A549 (cell line): ENCODE data around the gene BABAM2. TPM values are rescaled to one million over a fixed set of nuclear protein-coding genes. Genes with fewer than 3 reads are reported as not detected.

ENCODE experiments used
- ATAC-seq, 2 experiments: fragments of 200-7000 bp in 1 of 2; fragments of >200 bp in 1 of 2; cut with Nextera tagmentation in 1 of 2; cut with Tn5 transposase in 1 of 2; 3 replicates each; pipeline versions ENCODE4 v1.8.0 to v1.9.1; 2018 to 2020; ENCODE audit warnings: mild to moderate bottlenecking in 1 of 2, moderate library complexity in 1 of 2
- CTCF ChIA-PET: fragments of 300-600 bp; sonication (Branson Sonifier 250); formaldehyde crosslinking; extraction: SDS; loops from one replicate; lab custom pipeline; 2021; ENCODE audit warnings: antibody characterized with exemption, inconsistent platforms; lab: Yijun Ruan, JAX
- POLR2A ChIA-PET: fragments of 350-600 bp; formaldehyde crosslinking; extraction: SDS; loops from one replicate; lab custom pipeline; 2021; ENCODE audit warnings: antibody characterized with exemption, inconsistent platforms; lab: Yijun Ruan, JAX
- DNase-seq, 2 experiments: peaks; one replicate each; pipeline versions ENCODE4 v3.0.0 to v3.0.0-alpha.2; 2011 to 2016; ENCODE audit warnings: low read depth in 1 of 2, low spot score in 1 of 2
- FAIRE-seq: peaks from 2 replicates; lab custom pipeline; 2011; peaks lifted over from hg19 to GRCh38; lab: Jason Lieb, UNC
- H3K27ac ChIP-seq, 2 experiments: fragments of >200 bp; sonication (Bioruptor Twin); formaldehyde crosslinking; 3 replicates each; pipeline ENCODE4 v1.5.1; 2016 to 2017
- H3K4me1 ChIP-seq: fragments of >200 bp; sonication (Bioruptor Twin); formaldehyde crosslinking; 3 replicates; pipeline ENCODE4 v1.6.1; 2016
- H3K4me2 ChIP-seq: fragments of >200 bp; sonication (Bioruptor Twin); formaldehyde crosslinking; 3 replicates; pipeline ENCODE4 v1.6.1; 2016
- H3K4me3 ChIP-seq: fragments of >200 bp; sonication (Bioruptor Twin); formaldehyde crosslinking; 3 replicates; pipeline ENCODE4 v1.5.1; 2016
- H3K9me3 ChIP-seq: fragments of >200 bp; sonication (Bioruptor Twin); formaldehyde crosslinking; 3 replicates; pipeline ENCODE4 v1.6.1; 2016
- CHD2 ChIP-seq: fragments of 150-350 bp; IDR thresholded peaks from 2 replicates; pipeline ENCODE4 v1.6.1; 2014; ENCODE audit warnings: low read length; ENCODE audit not compliant: partially characterized antibody
- EHF ChIP-seq: fragments of 250-450 bp; sonication (Bioruptor Pico); IDR thresholded peaks from 2 replicates; pipeline ENCODE4 v1.5.0; 2020; ENCODE audit warnings: mild to moderate bottlenecking
- EHMT2 ChIP-seq: fragments of 200-600 bp; sonication (generic); IDR thresholded peaks from 2 replicates; pipeline ENCODE4 v1.6.1; 2016; ENCODE audit warnings: antibody characterized with exemption, low read depth, mild to moderate bottlenecking, moderate library complexity
- EP300 ChIP-seq, 2 experiments: fragments of >200 bp; sonication (Bioruptor Twin); formaldehyde crosslinking; IDR thresholded peaks; 2 replicates in 1 of 2; 3 replicates in 1 of 2; pipeline ENCODE4 v1.6.1; 2016 to 2017
- FOSB ChIP-seq: fragments of 250-450 bp; sonication (Bioruptor Pico); IDR thresholded peaks from 2 replicates; pipeline ENCODE4 v1.5.0; 2020; ENCODE audit warnings: mild to moderate bottlenecking, moderate library complexity
- FOSL2 ChIP-seq, 2 experiments: fragments of 450-650 bp in 1 of 2; fragments of >200 bp in 1 of 2; sonication (Bioruptor Twin) in 1 of 2; formaldehyde crosslinking; IDR thresholded peaks; 2 replicates each; pipeline versions ENCODE4 v1.5.0 to v1.6.1; 2016 to 2020; ENCODE audit warnings: mild to moderate bottlenecking in 1 of 2, moderate library complexity in 1 of 2
- HDAC2 ChIP-seq: fragments of 200-600 bp; sonication (generic); IDR thresholded peaks from 2 replicates; pipeline ENCODE4 v1.6.1; 2016
- HEYL ChIP-seq: fragments of 250-450 bp; sonication (Bioruptor Pico); IDR thresholded peaks from 2 replicates; pipeline ENCODE4 v1.8.0; 2021; ENCODE audit warnings: mild to moderate bottlenecking, moderate library complexity
- HOXA7 ChIP-seq: fragments of 250-450 bp; sonication (Bioruptor Pico); IDR thresholded peaks from 2 replicates; pipeline ENCODE4 v1.5.0; 2020; ENCODE audit warnings: mild to moderate bottlenecking, moderate library complexity
- HOXB5 ChIP-seq: fragments of 250-450 bp; sonication (Bioruptor Pico); IDR thresholded peaks from 2 replicates; pipeline ENCODE4 v1.5.0; 2020; ENCODE audit warnings: mild to moderate bottlenecking, moderate library complexity
- MAFK ChIP-seq: fragments of 450-650 bp; IDR thresholded peaks from 2 replicates; pipeline ENCODE4 v1.6.1; 2014; ENCODE audit not compliant: partially characterized antibody
- NPAS2 ChIP-seq: fragments of 250-450 bp; sonication (Bioruptor Pico); IDR thresholded peaks from 2 replicates; pipeline ENCODE4 v1.8.0; 2022; ENCODE audit warnings: mild to moderate bottlenecking, moderate library complexity, borderline replicate concordance
- RNF2 ChIP-seq: fragments of 200-600 bp; sonication (generic); IDR thresholded peaks from 2 replicates; pipeline ENCODE4 v1.6.1; 2016; ENCODE audit warnings: low read depth, mild to moderate bottlenecking, antibody characterized with exemption, moderate library complexity, borderline replicate concordance
- SREBF2 ChIP-seq: fragments of 450-650 bp; IDR thresholded peaks from 2 replicates; pipeline ENCODE4 v1.6.1; 2014; ENCODE audit warnings: mild to moderate bottlenecking, moderate library complexity
- ZNF302 ChIP-seq: fragments of 250-450 bp; sonication (Bioruptor Pico); IDR thresholded peaks from 2 replicates; pipeline ENCODE4 v1.9.0; 2021; ENCODE audit warnings: inconsistent platforms, mild to moderate bottlenecking, moderate library complexity
- ZSCAN20 ChIP-seq: fragments of 250-450 bp; sonication (Bioruptor Pico); IDR thresholded peaks from 2 replicates; pipeline ENCODE4 v1.8.0; 2022; ENCODE audit warnings: mild to moderate bottlenecking, moderate library complexity
- WGBS: methylation state at CpG from one replicate; pipeline ENCODE4 v1.1.6; 2017; ENCODE audit errors: missing lambda C conversion rate; 5-methylcytosine and 5-hydroxymethylcytosine counted together
- polyA plus RNA-seq, 4 experiments: library from polyadenylated mRNA; depleted of rRNA in 3 of 4; stranded (reverse); fragments of >200 nt; fragmentation: RNase III in 1 of 4; extraction: RNeasy Plus Mini Kit Qiagen cat#74134 plus additional on column Dnase treatment in 1 of 4; gene quantifications; 2 replicates in 3 of 4; 3 replicates in 1 of 4; pipeline ENCODE4 v1.2.3, GENCODE V29; 2011 to 2017
- TF ChIP-seq, protein P1 (sequence below): fragments of 250-450 bp; sonication (Bioruptor Pico); IDR thresholded peaks from 2 replicates; pipeline ENCODE4 v1.5.0; 2020; ENCODE audit warnings: low read depth, mild to moderate bottlenecking, moderate library complexity
- TF ChIP-seq, protein P2 (sequence below): IDR thresholded peaks from 2 replicates; pipeline ENCODE4 v1.6.1; 2012
- TF ChIP-seq, protein P3 (sequence below): fragments of >200 bp; sonication (Bioruptor Twin); formaldehyde crosslinking; IDR thresholded peaks from 3 replicates; pipeline ENCODE4 v1.6.1; 2016
- TF ChIP-seq, protein P4 (sequence below): IDR thresholded peaks from 2 replicates; pipeline ENCODE4 v1.6.1; 2012; ENCODE audit warnings: low read depth, borderline replicate concordance
- TF ChIP-seq, protein P5 (sequence below): fragments of 250-450 bp; sonication (Bioruptor Pico); IDR thresholded peaks from 2 replicates; pipeline ENCODE4 v1.5.0; 2021; ENCODE audit warnings: mild to moderate bottlenecking, moderate library complexity, borderline replicate concordance
- TF ChIP-seq, protein P6 (sequence below): fragments of 200-600 bp; sonication (generic); IDR thresholded peaks from 2 replicates; pipeline ENCODE4 v1.6.1; 2016; ENCODE audit warnings: antibody characterized with exemption, mild to moderate bottlenecking, moderate library complexity

Gene BABAM2
- polyA plus RNA-seq, 2 of the 4 experiments (the other 2 are of a cell fraction) = 53.7 to 78.4 TPM

DNA sequence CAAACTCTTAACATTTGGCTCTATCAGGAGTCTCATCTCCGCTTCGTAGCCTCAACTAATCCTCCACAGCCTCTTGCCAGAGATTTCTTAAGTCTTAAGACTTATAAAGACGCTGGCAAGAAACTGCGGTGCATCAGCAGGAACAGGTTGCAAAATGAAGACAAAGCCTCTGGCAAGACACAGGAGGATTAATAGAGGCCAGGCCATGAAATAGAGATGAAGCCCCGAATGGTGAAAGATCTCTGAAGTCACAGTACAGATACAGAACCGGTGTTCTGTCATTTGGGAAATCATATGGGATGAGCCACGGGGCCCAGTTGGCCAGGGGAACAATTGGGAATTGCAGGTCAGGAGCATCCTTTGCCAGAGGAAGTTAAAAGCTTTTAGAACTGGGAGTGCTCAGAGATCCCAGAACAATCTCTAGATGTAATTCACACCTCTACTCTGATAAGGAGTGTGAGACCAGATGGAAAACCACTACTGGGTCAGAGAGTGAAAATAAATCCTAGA, 311.2 kb downstream of the BABAM2 start:
- 77% methylated on average over 7 of the region's 7 CpGs for WGBS
- Histone ChIP-seq H3K9me3 (no peaks in the 10 kb centered on the region), H3K27ac (0 out of 6 replicates have a peak overlapping the region, but pooled peaks of 1 of the 2 experiments have one; percentile 18), H3K4me2 (no peak overlapping the region), H3K4me3 (no peak overlapping the region), H3K4me1 (no peaks in the 10 kb centered on the region)
- DNase-seq (no peak), ATAC-seq (no peak), FAIRE-seq (no peak)
- TF ChIP-seq, protein P1, sequence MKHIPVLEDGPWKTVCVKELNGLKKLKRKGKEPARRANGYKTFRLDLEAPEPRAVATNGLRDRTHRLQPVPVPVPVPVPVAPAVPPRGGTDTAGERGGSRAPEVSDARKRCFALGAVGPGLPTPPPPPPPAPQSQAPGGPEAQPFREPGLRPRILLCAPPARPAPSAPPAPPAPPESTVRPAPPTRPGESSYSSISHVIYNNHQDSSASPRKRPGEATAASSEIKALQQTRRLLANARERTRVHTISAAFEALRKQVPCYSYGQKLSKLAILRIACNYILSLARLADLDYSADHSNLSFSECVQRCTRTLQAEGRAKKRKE = no peak
- ChIA-PET CTCF (interaction anchor here (1.3 kb wide), 1 partner anchor 43 kb away, joined by 3 read pairs; no protein-coding TSS in a partner anchor), POLR2A (no interaction called here)

DNA sequence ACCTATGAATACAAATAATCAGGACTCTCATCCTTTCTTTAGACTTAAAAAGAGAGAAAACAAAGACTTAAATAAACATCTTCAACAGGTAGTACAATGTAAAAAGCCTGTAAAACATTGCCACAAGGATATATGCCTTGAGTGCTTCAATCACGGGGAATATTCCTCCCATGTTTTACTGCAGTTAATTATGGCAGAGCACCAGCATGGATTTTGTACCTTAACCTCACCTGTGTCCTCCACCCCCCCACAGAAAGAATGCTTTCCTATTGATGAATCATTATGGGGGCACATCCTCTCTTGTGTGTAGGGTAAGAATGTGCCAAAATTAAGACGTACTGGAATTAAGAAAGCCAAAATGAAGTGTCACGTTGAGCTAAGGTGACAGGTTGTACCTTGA, 312.2 kb downstream of the BABAM2 start:
- no peak for FAIRE-seq

DNA sequence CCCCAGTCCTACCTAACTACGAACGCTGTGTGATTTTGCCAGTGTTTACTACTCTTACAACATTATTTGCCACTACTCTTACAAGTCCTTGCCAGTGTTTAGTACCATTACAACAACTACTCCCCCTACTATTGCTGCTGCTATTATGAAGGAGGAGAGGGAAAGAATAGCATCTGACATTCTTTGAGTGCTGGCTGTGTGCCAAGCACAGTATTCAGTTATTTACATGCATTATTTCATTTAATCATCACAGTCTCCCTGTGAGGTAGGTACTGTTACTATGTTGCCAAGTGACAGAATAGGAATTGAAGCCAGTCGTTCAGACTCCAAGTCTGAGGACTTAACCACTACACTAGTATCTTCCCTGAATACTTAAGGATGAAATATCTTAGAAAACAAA, 316.2 kb downstream of the BABAM2 start:
- FAIRE-seq (no peak), DNase-seq (no peak), ATAC-seq (no peak)
- Histone ChIP-seq H3K4me3 (no peak overlapping the region), H3K4me1 (no peaks in the 10 kb centered on the region), H3K27ac (no peak overlapping the region), H3K4me2 (no peak overlapping the region), H3K9me3 (no peaks in the 10 kb centered on the region)
- CTCF ChIA-PET = interaction anchor here (1.1 kb wide), 1 partner anchor 23 kb away, joined by 3 read pairs; no protein-coding TSS in a partner anchor
- TF ChIP-seq HOXA7 (CRISPR knock-in tag) (no peak), EHMT2 (no peak), CHD2 (no peak), SREBF2 (no peak), HOXB5 (no peak), FOSL2 (IDR thresholded peaks at IDR 0.05) (no peak), FOSL2 (CRISPR knock-in tag; IDR thresholded peaks at IDR 0.05) (no peak), HEYL (no peak), EHF (CRISPR knock-in tag) (no peak)
- TF ChIP-seq, protein P2, sequence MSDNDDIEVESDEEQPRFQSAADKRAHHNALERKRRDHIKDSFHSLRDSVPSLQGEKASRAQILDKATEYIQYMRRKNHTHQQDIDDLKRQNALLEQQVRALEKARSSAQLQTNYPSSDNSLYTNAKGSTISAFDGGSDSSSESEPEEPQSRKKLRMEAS = no peak
- TF ChIP-seq, protein P3, sequence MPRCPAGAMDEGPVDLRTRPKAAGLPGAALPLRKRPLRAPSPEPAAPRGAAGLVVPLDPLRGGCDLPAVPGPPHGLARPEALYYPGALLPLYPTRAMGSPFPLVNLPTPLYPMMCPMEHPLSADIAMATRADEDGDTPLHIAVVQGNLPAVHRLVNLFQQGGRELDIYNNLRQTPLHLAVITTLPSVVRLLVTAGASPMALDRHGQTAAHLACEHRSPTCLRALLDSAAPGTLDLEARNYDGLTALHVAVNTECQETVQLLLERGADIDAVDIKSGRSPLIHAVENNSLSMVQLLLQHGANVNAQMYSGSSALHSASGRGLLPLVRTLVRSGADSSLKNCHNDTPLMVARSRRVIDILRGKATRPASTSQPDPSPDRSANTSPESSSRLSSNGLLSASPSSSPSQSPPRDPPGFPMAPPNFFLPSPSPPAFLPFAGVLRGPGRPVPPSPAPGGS = no peak
- TF ChIP-seq, protein P4, sequence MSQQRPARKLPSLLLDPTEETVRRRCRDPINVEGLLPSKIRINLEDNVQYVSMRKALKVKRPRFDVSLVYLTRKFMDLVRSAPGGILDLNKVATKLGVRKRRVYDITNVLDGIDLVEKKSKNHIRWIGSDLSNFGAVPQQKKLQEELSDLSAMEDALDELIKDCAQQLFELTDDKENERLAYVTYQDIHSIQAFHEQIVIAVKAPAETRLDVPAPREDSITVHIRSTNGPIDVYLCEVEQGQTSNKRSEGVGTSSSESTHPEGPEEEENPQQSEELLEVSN = no peak
- WGBS = 81% methylated on average over 3 of the region's 3 CpGs
- POLR2A ChIA-PET = no interaction called here

More for the DNA sequence above, 312.2 kb downstream of the BABAM2 start:
- TF ChIP-seq ZSCAN20 (CRISPR knock-in tag) (no peak), NPAS2 (no peak), EP300 (IDR thresholded peaks at IDR 0.05) (no peak), HDAC2 (no peak), MAFK (no peak), CHD2 (no peak)
- TF ChIP-seq, all 56 proteins: peak for 0
- Histone ChIP-seq H3K9me3 (no peaks in the 10 kb centered on the region), H3K27ac (no peak overlapping the region), H3K4me3 (no peak overlapping the region), H3K4me2 (no peak overlapping the region), H3K4me1 (no peaks in the 10 kb centered on the region)
- 93% methylated on average over 3 of the region's 3 CpGs for WGBS
- ATAC-seq = no peak
- ChIA-PET POLR2A (interaction anchor here (0.7 kb wide), 1 partner anchor 241 kb away, joined by 3 read pairs; no protein-coding TSS in a partner anchor), CTCF (interaction anchor here (0.6 to 1.3 kb wide), 3 partner anchors 13 to 1581 kb away, joined by 3 to 4 read pairs (median 3); no protein-coding TSS in a partner anchor)
- no peak for DNase-seq

DNA sequence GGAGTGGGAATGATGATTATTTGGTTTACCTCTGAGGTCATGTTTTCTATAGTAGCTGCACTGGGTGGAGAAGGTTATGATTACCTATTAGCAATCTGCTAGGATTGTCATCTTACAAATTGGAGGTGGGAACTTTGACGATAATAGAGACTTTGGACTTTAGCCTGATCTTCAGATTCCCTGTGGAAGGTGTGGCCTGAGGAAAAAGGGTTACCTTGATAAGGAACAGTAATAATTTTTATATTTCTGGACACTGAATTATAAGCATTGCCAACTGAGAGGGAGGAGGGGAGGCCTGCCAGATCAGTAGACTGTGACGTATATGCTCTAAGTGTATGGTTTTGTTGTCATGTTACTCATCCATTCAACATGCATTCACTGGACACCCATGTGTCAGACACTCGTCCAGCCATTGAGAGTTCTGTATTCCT, 318.7 kb downstream of the BABAM2 start:
- no peaks in the 10 kb centered on the region for H3K9me3 ChIP-seq
- FAIRE-seq = no peak
- H3K4me1 ChIP-seq = no peaks in the 10 kb centered on the region
- no peak overlapping the region for H3K4me3 ChIP-seq
- no peak overlapping the region for H3K27ac ChIP-seq
- ATAC-seq = no peak
- no peak overlapping the region for H3K4me2 ChIP-seq
- CTCF ChIA-PET = interaction anchor here (1.1 to 2.4 kb wide), 2 partner anchors 10 to 13 kb away, joined by 3 to 8 read pairs; no protein-coding TSS in a partner anchor
- 70% methylated on average over 3 of the region's 3 CpGs for WGBS
- no peak for DNase-seq
- POLR2A ChIA-PET = no interaction called here
- TF ChIP-seq RNF2 (no peak), FOSB (CRISPR knock-in tag) (no peak), ZNF302 (CRISPR knock-in tag) (no peak)
- TF ChIP-seq, protein P5, sequence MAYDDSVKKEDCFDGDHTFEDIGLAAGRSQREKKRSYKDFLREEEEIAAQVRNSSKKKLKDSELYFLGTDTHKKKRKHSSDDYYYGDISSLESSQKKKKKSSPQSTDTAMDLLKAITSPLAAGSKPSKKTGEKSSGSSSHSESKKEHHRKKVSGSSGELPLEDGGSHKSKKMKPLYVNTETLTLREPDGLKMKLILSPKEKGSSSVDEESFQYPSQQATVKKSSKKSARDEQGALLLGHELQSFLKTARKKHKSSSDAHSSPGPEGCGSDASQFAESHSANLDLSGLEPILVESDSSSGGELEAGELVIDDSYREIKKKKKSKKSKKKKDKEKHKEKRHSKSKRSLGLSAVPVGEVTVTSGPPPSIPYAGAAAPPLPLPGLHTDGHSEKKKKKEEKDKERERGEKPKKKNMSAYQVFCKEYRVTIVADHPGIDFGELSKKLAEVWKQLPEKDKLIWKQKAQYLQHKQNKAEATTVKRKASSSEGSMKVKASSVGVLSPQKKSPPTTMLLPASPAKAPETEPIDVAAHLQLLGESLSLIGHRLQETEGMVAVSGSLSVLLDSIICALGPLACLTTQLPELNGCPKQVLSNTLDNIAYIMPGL (CRISPR knock-in tag) = no peak
- TF ChIP-seq, protein P6, sequence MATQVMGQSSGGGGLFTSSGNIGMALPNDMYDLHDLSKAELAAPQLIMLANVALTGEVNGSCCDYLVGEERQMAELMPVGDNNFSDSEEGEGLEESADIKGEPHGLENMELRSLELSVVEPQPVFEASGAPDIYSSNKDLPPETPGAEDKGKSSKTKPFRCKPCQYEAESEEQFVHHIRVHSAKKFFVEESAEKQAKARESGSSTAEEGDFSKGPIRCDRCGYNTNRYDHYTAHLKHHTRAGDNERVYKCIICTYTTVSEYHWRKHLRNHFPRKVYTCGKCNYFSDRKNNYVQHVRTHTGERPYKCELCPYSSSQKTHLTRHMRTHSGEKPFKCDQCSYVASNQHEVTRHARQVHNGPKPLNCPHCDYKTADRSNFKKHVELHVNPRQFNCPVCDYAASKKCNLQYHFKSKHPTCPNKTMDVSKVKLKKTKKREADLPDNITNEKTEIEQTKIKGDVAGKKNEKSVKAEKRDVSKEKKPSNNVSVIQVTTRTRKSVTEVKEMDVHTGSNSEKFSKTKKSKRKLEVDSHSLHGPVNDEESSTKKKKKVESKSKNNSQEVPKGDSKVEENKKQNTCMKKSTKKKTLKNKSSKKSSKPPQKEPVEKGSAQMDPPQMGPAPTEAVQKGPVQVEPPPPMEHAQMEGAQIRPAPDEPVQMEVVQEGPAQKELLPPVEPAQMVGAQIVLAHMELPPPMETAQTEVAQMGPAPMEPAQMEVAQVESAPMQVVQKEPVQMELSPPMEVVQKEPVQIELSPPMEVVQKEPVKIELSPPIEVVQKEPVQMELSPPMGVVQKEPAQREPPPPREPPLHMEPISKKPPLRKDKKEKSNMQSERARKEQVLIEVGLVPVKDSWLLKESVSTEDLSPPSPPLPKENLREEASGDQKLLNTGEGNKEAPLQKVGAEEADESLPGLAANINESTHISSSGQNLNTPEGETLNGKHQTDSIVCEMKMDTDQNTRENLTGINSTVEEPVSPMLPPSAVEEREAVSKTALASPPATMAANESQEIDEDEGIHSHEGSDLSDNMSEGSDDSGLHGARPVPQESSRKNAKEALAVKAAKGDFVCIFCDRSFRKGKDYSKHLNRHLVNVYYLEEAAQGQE = no peak
